Aorta (tissue), 5 donors: ENCODE results near the gene FKTN. TPM values are rescaled to one million over a fixed set of nuclear protein-coding genes. Genes with fewer than 3 reads are reported as not detected.
"Not testable (repeated sequence)": the region's sequence is repeated elsewhere in the genome, so short reads cannot be mapped to it uniquely, and the experiment has no call there.

ENCODE experiments used
- ATAC-seq: fragments of 200-7000 bp; cut with Tn5 transposase; one replicate; pipeline ENCODE4 v1.9.1; 2022; ENCODE audit warnings: moderate library complexity; ENCODE audit not compliant: low FRiP score
- DNase-seq, 2 donors: peaks; one replicate each; pipeline ENCODE4 v3.0.0-alpha.2; 2020
- H3K27ac ChIP-seq, 2 donors: one replicate each; pipeline ENCODE4 v1.5.1; 2013; ENCODE audit warnings: low read length in 2 of 2, mild to moderate bottlenecking in 2 of 2, moderate library complexity in 2 of 2, control low read depth in 1 of 2, inconsistent platforms in 1 of 2, low read depth in 1 of 2
- H3K27me3 ChIP-seq, 2 donors: one replicate each; pipeline ENCODE4 v1.6.1; 2013; ENCODE audit warnings: control low read depth in 1 of 2, low read length in 1 of 2, mild to moderate bottlenecking in 1 of 2, moderate library complexity in 1 of 2; ENCODE audit not compliant: insufficient read depth in 2 of 2, control insufficient read depth in 1 of 2
- H3K36me3 ChIP-seq, 2 donors: one replicate each; pipeline ENCODE4 v1.6.1; 2013; ENCODE audit warnings: control low read depth in 1 of 2, low read length in 1 of 2, mild to moderate bottlenecking in 1 of 2; ENCODE audit not compliant: insufficient read depth in 2 of 2, control insufficient read depth in 1 of 2
- H3K4me1 ChIP-seq, 2 donors: one replicate each; pipeline ENCODE4 v1.6.1; 2013; ENCODE audit warnings: low read length in 2 of 2, control low read depth in 1 of 2, mild to moderate bottlenecking in 1 of 2, moderate library complexity in 1 of 2; ENCODE audit not compliant: insufficient read depth in 2 of 2, control insufficient read depth in 1 of 2
- H3K4me3 ChIP-seq, 2 donors: one replicate each; pipeline ENCODE4 v1.5.1; 2013; ENCODE audit warnings: low read length in 2 of 2, control low read depth in 1 of 2, mild to moderate bottlenecking in 1 of 2
- H3K9me3 ChIP-seq: one replicate; pipeline ENCODE4 v1.6.1; 2013; ENCODE audit warnings: mild to moderate bottlenecking, low read length; ENCODE audit not compliant: control insufficient read depth
- WGBS, 2 donors: extraction: QIAGEN DNeasy Blood & Tissue Kit; methylation state at CpG; one replicate each; pipeline ENCODE4 v1.1.7; 2013; 5-methylcytosine and 5-hydroxymethylcytosine counted together
- intact Hi-C, 2 donors: fragments of 100-400 bp; cut with DNase I; formaldehyde crosslinking; loops; one replicate each; pipeline versions ENCODE4 v1.14.2 to v1.15.0; 2022
- long read RNA-seq, 2 donors: library from polyadenylated mRNA; unstranded; transcript quantifications; one replicate each; pipeline ENCODE4 v2.0.0, GENCODE V29; 2020 to 2021
- polyA plus RNA-seq, 2 donors: library from polyadenylated mRNA; stranded (reverse); fragments of 200-250 nt; gene quantifications; one replicate each; pipeline ENCODE4 v1.2.3, GENCODE V29; 2013
- total RNA-seq, 2 donors: library from RNA; stranded (reverse); fragmentation: NEBNext Ultra II Directional; extraction: Animal tissue kit (Norgen Biotek cat#: 25700); gene quantifications; one replicate each; pipeline ENCODE4 v1.2.1, GENCODE V29; 2021
- donor health status: healthy with polysubstance abuse.
- donor health status: Bipolar disorder and iron deficiency.
- donor health status: DM: no; HTN: no; CAD: no.
- donor health status: DM: no; HTN: no; CAD: no.
- donor health status: DM: yes; HTN: yes; CAD: no.

Gene FKTN
- total RNA-seq (10 to 100 TPM; 15.5 to 16.9 TPM), polyA plus RNA-seq (10 to 100 TPM in 1 of 2 donors, 1 to 10 TPM in 1; 2.3 to 10.4 TPM)
- long read RNA-seq, donor 1, partial matches to known transcripts, result 1 of 6 reads
- long read RNA-seq, donor 1, other reads (novel, unspliced or antisense), result 4 of 6 reads
- long read RNA-seq, donor 2, partial matches to known transcripts, result 0 of 4 reads
- long read RNA-seq, donor 2, other reads (novel, unspliced or antisense), result 4 of 4 reads

DNA sequence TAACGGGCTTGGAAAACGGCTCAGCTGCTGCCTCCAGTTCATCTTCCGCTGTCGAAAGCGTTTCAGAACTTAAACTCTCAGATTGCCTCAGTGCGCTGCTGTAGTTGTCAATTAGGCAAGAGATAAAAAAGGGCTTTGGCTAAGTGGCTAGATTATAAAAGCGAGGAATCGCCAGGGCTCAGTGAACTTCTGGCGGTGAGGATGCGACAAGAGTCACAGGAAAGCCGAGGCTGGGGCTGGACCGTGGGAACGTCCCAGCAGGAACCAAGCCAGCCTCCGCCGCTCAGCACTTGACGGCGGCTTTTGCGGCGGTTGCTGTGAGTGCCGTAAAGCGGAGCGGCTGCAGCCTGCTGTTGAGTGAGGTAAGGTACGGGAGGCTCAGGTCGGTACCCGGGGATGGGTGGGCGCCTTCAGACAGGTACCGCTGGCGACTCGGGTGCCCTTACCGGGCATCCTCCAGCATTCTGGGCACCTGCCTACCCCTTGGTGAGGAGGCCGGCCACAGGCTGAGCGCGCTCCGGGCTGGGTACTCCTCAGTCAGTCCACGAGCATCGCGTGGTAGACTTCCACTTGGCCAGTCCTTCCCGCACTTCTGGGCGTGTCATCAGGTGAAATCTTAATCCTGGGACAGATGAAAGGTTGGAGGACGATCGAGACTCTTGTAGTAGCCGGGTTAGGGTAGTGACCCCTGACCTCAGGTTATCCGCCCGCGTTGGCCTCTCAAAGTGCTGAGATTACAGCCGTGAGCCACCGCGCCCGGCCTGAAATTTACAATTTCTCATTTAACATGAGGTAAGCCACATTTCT is at the start of gene FKTN:
Gene FKTN, plus strand, starts transcription at position 328 of the 807 bp plus-strand sequence. CDS start 16,902 bp downstream, outside the sequence.
- Histone ChIP-seq H3K36me3 (no peaks in the 10 kb centered on the region), H3K27ac (peak within 1 kb of the TSS in 1 of 2 donors; percentile 21), H3K4me1 (peaks cover 0 to 4% of the 10 kb centered on the region in 2 donors), H3K27me3 (no peaks in the 10 kb centered on the region), H3K4me3 (peak within 1 kb of the TSS; percentile 52 to 79), H3K9me3 (no peaks in the 10 kb centered on the region)
- 1% methylated on average over 49 of the region's 49 CpGs for WGBS, 2 donors
- DNase-seq (peak; percentile 92 to 96), ATAC-seq (peak; percentile 98)
- intact Hi-C loops, result loop anchor here in 1 of 2 donors (5.0 kb wide), 2 partner anchors 111 to 134 kb away; partner anchors contain the start of genes FSD1L and TMEM38B

DNA sequence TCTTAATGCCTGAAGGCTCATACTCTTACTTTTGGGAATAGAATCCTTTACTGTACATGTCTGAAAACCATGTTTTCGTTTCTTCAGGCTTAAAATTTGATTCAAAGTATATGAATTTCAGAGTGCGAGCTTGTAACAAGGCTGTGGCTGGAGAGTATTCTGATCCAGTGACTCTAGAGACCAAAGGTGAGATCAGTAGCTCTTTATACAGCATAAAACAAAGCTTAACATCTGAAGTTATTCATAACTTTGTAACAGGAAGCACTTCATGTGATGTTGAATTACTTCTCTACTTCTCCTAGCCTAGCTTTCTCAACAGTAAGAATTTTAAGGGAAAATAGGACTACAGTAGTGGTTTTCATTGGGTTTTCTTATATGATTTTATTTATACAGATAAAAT is 49.4 kb upstream of the FKTN start:
- intact Hi-C loops, result no loop called here
- Histone ChIP-seq H3K4me1 (no peaks in the 10 kb centered on the region), H3K9me3 (no peaks in the 10 kb centered on the region), H3K27ac (no peak overlapping the region), H3K36me3 (no peaks in the 10 kb centered on the region), H3K4me3 (no peak overlapping the region), H3K27me3 (no peaks in the 10 kb centered on the region)
- DNase-seq (no peak), ATAC-seq (no peak)
- WGBS, 2 donors, result 98 to 100% methylated on average over 2 of the region's 2 CpGs

DNA sequence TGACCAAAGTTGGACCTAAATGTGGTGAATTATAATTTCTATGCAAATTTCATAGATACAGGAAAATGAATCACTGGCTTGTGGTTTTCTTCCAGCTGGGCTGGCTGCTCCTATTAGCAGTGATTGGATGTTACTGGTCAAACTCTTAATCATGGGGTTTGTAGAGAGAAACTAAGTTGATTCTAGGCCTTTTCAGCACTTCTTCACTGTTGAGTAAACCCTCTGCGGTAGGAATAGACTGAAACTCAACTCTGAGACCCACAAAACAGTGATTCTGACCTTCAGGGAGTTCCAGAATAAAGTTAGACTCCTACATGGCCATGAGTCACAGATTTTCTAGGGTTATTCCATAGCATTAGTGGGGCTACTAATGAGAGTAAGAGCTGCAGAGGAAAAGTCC is 47.9 kb upstream of the FKTN start:
- DNase-seq (no peak), ATAC-seq (no peak)
- intact Hi-C loops, result no loop called here
- Histone ChIP-seq H3K27me3 (no peaks in the 10 kb centered on the region), H3K4me3 (no peak overlapping the region), H3K4me1 (no peaks in the 10 kb centered on the region), H3K9me3 (no peaks in the 10 kb centered on the region), H3K36me3 (peaks cover 0 to 1% of the 10 kb centered on the region in 2 donors), H3K27ac (no peak overlapping the region)
- 93 to 96% methylated on average over 1 of the region's 1 CpG for WGBS, 2 donors

DNA sequence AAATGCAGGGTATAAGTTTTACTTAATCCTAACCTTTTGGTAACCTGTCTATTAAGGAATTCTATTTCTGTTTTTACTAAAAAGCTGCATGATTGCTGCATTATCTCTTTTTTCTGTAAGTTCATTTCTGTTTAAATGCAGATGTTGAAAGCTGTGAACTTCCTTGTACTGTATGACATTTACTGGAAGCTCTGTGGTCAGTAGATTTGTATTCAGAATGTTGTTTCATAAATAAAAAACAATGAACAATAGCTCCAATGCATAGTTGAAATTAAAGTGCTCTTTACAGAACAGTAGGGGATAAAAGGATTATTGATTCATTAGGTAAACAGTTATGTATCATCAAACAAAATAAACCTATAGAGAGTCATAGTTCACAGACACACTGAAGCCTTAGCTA is 46.5 kb upstream of the FKTN start:
- H3K27ac ChIP-seq, result no peak overlapping the region
- ATAC-seq (no peak), DNase-seq (no peak)
- intact Hi-C loops, result no loop called here
- peaks cover 0 to 2% of the 10 kb centered on the region in 2 donors for H3K36me3 ChIP-seq
- no peaks in the 10 kb centered on the region for H3K9me3 ChIP-seq
- no peaks in the 10 kb centered on the region for H3K27me3 ChIP-seq
- no peaks in the 10 kb centered on the region for H3K4me1 ChIP-seq
- no peak overlapping the region for H3K4me3 ChIP-seq

DNA sequence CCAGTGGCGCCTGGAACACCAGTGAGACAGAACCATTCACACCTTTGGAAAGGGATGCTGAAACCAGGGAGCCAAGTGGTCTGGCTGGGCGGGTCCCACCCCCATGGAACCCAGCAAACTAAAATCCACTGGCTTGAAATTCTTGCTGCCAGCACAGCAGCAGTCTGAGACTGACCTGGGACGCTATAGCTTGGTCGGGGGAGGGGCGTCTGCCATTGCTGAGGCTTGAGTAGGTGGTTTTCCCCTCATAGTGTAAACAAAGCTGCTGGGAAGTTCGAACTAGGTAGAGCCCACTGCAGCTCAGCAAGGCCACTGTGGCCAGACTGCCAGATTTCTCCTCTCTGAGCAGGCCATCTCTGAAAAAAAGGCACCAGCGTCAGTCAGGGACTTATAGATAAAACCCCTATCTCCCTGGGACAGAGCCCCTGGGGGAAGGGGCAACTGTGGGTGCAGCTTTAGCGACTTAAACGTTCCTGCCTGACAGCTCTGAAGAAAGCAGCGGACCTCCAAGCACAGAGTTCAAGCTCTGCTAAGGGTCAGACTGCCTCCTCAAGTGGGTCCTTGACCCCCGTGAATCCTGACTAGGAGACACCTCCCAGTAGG is 42.0 kb upstream of the FKTN start:
- Histone ChIP-seq H3K27ac (no peak overlapping the region), H3K9me3 (no peaks in the 10 kb centered on the region), H3K36me3 (peaks cover 0 to 2% of the 10 kb centered on the region in 2 donors), H3K4me3 (no peak overlapping the region), H3K27me3 (no peaks in the 10 kb centered on the region), H3K4me1 (no peaks in the 10 kb centered on the region)
- peak in 1 of 2 donors; percentile 49 for DNase-seq
- intact Hi-C loops, result no loop called here
- 90 to 91% methylated on average over 11 of the region's 11 CpGs for WGBS, 2 donors
- ATAC-seq, result no peak

DNA sequence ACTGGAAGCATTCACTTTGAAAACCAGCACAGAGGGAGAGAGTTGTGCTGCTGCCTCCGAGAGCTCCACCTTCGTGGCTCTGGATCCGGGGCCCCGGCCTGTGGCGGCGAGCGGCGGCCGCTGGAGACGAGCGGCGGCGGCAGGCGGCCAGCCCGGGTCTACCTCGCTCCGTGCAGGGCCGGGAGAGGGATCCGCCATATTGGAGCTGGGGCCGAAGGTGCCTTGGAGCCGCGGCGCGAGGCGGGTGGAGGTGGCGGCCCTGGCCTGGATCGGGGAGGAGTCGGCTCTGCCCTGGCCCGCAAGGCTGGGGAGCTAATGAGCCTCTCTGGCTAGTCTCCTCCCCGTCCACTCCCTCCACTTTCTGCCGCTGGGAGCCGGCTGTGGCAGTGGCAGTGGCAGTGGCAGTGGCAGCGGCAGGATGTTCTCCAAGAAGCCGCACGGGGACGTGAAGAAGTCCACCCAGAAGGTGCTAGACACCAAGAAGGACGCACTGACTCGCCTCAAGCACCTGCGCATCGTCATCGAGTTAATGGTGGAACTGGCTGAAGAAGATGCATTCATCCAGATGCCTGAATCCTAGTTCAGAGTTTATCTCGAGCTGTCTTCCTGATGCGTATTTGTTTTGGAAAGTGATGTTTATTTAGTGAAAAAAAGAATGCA is 38.1 kb upstream of the FKTN start:
- DNase-seq, result peak; percentile 49 to 77
- H3K27me3 ChIP-seq, intact Hi-C loops, H3K9me3 ChIP-seq, H3K27ac ChIP-seq, H3K36me3 ChIP-seq, H3K4me3 ChIP-seq, H3K4me1 ChIP-seq: not testable (repeated sequence)
- WGBS, 2 donors, result 90 to 92% methylated on average over 29 to 43 of the region's 43 CpGs
- ATAC-seq, result peak; percentile 64

DNA sequence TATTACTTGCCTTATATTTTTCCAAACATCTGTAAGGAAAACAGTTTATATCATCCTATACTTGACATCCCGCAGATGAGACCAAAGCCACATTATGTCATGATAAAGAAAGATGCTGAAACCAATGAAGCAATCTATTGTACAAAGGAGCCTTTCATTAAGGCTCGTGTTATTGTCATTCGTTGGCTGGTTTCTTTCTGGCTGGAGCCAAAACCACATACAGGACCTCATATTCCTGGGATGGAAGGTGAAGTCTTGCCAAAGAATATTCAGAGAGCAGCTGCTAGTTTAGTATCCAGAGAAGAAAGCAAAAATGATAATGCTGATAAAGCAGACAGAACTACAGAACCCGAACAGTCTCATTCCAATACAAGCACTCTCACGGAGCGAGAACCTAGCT is 36.9 kb upstream of the FKTN start:
- WGBS, 2 donors, result 96 to 98% methylated on average over 5 to 6 of the region's 6 CpGs
- not testable (repeated sequence) for H3K4me1 ChIP-seq

DNA sequence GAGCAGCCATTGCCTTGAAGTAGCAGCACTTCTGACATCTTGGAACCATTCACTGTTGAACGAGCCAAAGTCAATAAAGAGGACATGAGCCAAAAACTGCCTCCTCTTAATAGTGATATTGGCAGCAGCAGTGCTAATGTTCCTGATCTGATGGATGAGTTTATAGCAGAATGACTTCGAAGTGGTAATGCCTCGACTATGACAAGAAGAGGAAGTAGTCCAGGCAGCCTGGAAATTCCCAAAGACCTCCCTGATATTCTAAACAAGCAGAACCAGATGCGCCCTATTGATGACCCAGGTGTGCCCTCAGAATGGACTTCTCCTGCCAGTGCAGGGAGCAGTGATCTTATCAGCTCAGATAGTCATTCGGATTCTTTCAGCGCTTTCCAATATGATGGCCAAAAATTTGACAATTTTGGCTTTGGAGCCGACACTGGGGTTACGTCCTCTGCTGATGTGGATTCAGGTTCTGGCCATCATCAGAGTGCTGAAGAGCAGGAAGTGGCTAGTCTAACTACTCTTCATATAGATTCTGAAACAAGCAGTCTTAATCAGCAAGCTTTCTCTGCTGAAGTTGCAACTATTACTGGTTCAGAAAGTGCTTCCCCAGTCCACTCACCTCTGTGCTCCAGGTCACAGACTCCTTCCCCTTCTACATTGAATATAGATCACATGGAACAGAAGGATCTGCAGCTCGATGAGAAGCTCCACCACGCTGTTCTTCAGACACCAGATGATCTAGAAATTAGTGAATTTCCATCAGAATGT is 35.1 kb upstream of the FKTN start:
- H3K36me3 ChIP-seq, ATAC-seq, H3K4me3 ChIP-seq, H3K27ac ChIP-seq, H3K4me1 ChIP-seq, H3K9me3 ChIP-seq, H3K27me3 ChIP-seq, intact Hi-C loops, DNase-seq: not testable (repeated sequence)
- 69 to 71% methylated on average over 9 to 10 of the region's 10 CpGs for WGBS, 2 donors

More for the DNA sequence above, 36.9 kb upstream of the FKTN start:
- ATAC-seq, H3K4me3 ChIP-seq, H3K27ac ChIP-seq, H3K9me3 ChIP-seq, DNase-seq, H3K36me3 ChIP-seq, H3K27me3 ChIP-seq, intact Hi-C loops: not testable (repeated sequence)
